A549 (cell line): ENCODE results near the gene KLHL22. TPM values are rescaled to one million over a fixed set of nuclear protein-coding genes. Genes with fewer than 3 reads are reported as not detected.
A peak's percentile ranks its signal among the peaks of the same experiment; 100 is the strongest.

Experiments used
- ATAC-seq, 2 experiments: fragments of 200-7000 bp in 1 of 2; fragments of >200 bp in 1 of 2; cut with Nextera tagmentation in 1 of 2; cut with Tn5 transposase in 1 of 2; 3 replicates each; pipeline versions ENCODE4 v1.8.0 to v1.9.1; 2018 to 2020; ENCODE audit warnings: mild to moderate bottlenecking in 1 of 2, moderate library complexity in 1 of 2
- CTCF ChIA-PET: fragments of 300-600 bp; sonication (Branson Sonifier 250); formaldehyde crosslinking; extraction: SDS; loops from one replicate; lab custom pipeline; 2021; ENCODE audit warnings: antibody characterized with exemption, inconsistent platforms; lab: Yijun Ruan, JAX
- POLR2A ChIA-PET: fragments of 350-600 bp; formaldehyde crosslinking; extraction: SDS; loops from one replicate; lab custom pipeline; 2021; ENCODE audit warnings: antibody characterized with exemption, inconsistent platforms; lab: Yijun Ruan, JAX
- DNase-seq, 2 experiments: peaks; one replicate each; pipeline versions ENCODE4 v3.0.0 to v3.0.0-alpha.2; 2011 to 2016; ENCODE audit warnings: low read depth in 1 of 2, low spot score in 1 of 2
- FAIRE-seq: peaks from 2 replicates; lab custom pipeline; 2011; peaks lifted over from hg19 to GRCh38; lab: Jason Lieb, UNC
- H3K27ac ChIP-seq, 2 experiments: fragments of >200 bp; sonication (Bioruptor Twin); formaldehyde crosslinking; 3 replicates each; pipeline ENCODE4 v1.5.1; 2016 to 2017
- H3K4me1 ChIP-seq: fragments of >200 bp; sonication (Bioruptor Twin); formaldehyde crosslinking; 3 replicates; pipeline ENCODE4 v1.6.1; 2016
- H3K4me2 ChIP-seq: fragments of >200 bp; sonication (Bioruptor Twin); formaldehyde crosslinking; 3 replicates; pipeline ENCODE4 v1.6.1; 2016
- H3K4me3 ChIP-seq: fragments of >200 bp; sonication (Bioruptor Twin); formaldehyde crosslinking; 3 replicates; pipeline ENCODE4 v1.5.1; 2016
- H3K9me3 ChIP-seq: fragments of >200 bp; sonication (Bioruptor Twin); formaldehyde crosslinking; 3 replicates; pipeline ENCODE4 v1.6.1; 2016
- BHLHE40 ChIP-seq: IDR thresholded peaks from 2 replicates; pipeline ENCODE4 v1.6.1; 2012; ENCODE audit warnings: low read depth, low read length, inconsistent platforms
- CBX8 ChIP-seq: fragments of 200-600 bp; sonication (generic); IDR thresholded peaks from 2 replicates; pipeline ENCODE4 v1.6.1; 2016
- EHMT2 ChIP-seq: fragments of 200-600 bp; sonication (generic); IDR thresholded peaks from 2 replicates; pipeline ENCODE4 v1.6.1; 2016; ENCODE audit warnings: antibody characterized with exemption, low read depth, mild to moderate bottlenecking, moderate library complexity
- HEYL ChIP-seq: fragments of 250-450 bp; sonication (Bioruptor Pico); IDR thresholded peaks from 2 replicates; pipeline ENCODE4 v1.8.0; 2021; ENCODE audit warnings: mild to moderate bottlenecking, moderate library complexity
- HOXB13 ChIP-seq: fragments of 250-450 bp; sonication (Bioruptor Pico); IDR thresholded peaks from 2 replicates; pipeline ENCODE4 v1.5.0; 2020; ENCODE audit warnings: low read depth, mild to moderate bottlenecking, moderate library complexity
- KDM1A ChIP-seq: fragments of 200-600 bp; sonication (generic); IDR thresholded peaks from 2 replicates; pipeline ENCODE4 v1.6.1; 2016; ENCODE audit warnings: low read depth, mild to moderate bottlenecking
- KDM5A ChIP-seq: fragments of 200-600 bp; sonication (generic); IDR thresholded peaks from 2 replicates; pipeline ENCODE4 v1.6.1; 2016; ENCODE audit warnings: antibody characterized with exemption, mild to moderate bottlenecking
- MAZ ChIP-seq: fragments of 150-350 bp; IDR thresholded peaks from 2 replicates; pipeline ENCODE4 v1.6.1; 2014; ENCODE audit warnings: antibody characterized with exemption, low read depth, low read length, borderline replicate concordance
- MYC ChIP-seq: IDR thresholded peaks from 2 replicates; pipeline ENCODE4 v1.6.1; 2012; ENCODE audit warnings: mild to moderate bottlenecking, inconsistent platforms, low read length, improper control_type of control experiment, borderline replicate concordance
- POLR2A ChIP-seq: IDR thresholded peaks from 2 replicates; pipeline ENCODE4 v1.6.1; 2012; ENCODE audit warnings: mild to moderate bottlenecking, low read length
- POLR2AphosphoS2 ChIP-seq: conservative IDR thresholded peaks from 2 replicates; pipeline ENCODE4 v1.6.1; 2012; ENCODE audit warnings: low read length, improper control_type of control experiment, inconsistent platforms
- RAD21 ChIP-seq, 2 experiments: fragments of >200 bp in 1 of 2; sonication (Bioruptor Twin) in 1 of 2; formaldehyde crosslinking in 1 of 2; IDR thresholded peaks in 1 of 2; conservative IDR thresholded peaks in 1 of 2; 2 replicates in 1 of 2; 3 replicates in 1 of 2; pipeline ENCODE4 v1.6.1; 2012 to 2018; ENCODE audit warnings: inconsistent platforms in 1 of 2
- RCOR1 ChIP-seq: fragments of 150-350 bp; IDR thresholded peaks from 2 replicates; pipeline ENCODE4 v1.6.1; 2014; ENCODE audit warnings: antibody characterized with exemption, low read length, low read depth
- TP53 ChIP-seq: fragments of 250-450 bp; sonication (Bioruptor Pico); IDR thresholded peaks from 2 replicates; pipeline ENCODE4 v1.5.0; 2021; ENCODE audit warnings: mild to moderate bottlenecking, moderate library complexity
- ZNF302 ChIP-seq: fragments of 250-450 bp; sonication (Bioruptor Pico); IDR thresholded peaks from 2 replicates; pipeline ENCODE4 v1.9.0; 2021; ENCODE audit warnings: inconsistent platforms, mild to moderate bottlenecking, moderate library complexity
- WGBS: methylation state at CpG from one replicate; pipeline ENCODE4 v1.1.6; 2017; ENCODE audit errors: missing lambda C conversion rate; 5-methylcytosine and 5-hydroxymethylcytosine counted together
- polyA plus RNA-seq, 4 experiments: library from polyadenylated mRNA; depleted of rRNA in 3 of 4; stranded (reverse); fragments of >200 nt; fragmentation: RNase III in 1 of 4; extraction: RNeasy Plus Mini Kit Qiagen cat#74134 plus additional on column Dnase treatment in 1 of 4; gene quantifications; 2 replicates in 3 of 4; 3 replicates in 1 of 4; pipeline ENCODE4 v1.2.3, GENCODE V29; 2011 to 2017
- TF ChIP-seq, protein P1 (sequence below): fragments of >200 bp; sonication (Bioruptor Twin); formaldehyde crosslinking; IDR thresholded peaks from 2 replicates; pipeline ENCODE4 v1.6.1; 2016
- TF ChIP-seq, protein P2 (sequence below): fragments of 250-450 bp; sonication (Bioruptor Pico); IDR thresholded peaks from 2 replicates; pipeline ENCODE4 v1.5.0; 2021; ENCODE audit warnings: mild to moderate bottlenecking, moderate library complexity, borderline replicate concordance
- TF ChIP-seq, protein P3 (sequence below): fragments of >200 bp; sonication (Bioruptor Twin); formaldehyde crosslinking; IDR thresholded peaks from 3 replicates; pipeline ENCODE4 v1.5.1; 2016

Gene KLHL22
- polyA plus RNA-seq, 2 of the 4 experiments (the other 2 are of a cell fraction): 11.7 TPM

DNA sequence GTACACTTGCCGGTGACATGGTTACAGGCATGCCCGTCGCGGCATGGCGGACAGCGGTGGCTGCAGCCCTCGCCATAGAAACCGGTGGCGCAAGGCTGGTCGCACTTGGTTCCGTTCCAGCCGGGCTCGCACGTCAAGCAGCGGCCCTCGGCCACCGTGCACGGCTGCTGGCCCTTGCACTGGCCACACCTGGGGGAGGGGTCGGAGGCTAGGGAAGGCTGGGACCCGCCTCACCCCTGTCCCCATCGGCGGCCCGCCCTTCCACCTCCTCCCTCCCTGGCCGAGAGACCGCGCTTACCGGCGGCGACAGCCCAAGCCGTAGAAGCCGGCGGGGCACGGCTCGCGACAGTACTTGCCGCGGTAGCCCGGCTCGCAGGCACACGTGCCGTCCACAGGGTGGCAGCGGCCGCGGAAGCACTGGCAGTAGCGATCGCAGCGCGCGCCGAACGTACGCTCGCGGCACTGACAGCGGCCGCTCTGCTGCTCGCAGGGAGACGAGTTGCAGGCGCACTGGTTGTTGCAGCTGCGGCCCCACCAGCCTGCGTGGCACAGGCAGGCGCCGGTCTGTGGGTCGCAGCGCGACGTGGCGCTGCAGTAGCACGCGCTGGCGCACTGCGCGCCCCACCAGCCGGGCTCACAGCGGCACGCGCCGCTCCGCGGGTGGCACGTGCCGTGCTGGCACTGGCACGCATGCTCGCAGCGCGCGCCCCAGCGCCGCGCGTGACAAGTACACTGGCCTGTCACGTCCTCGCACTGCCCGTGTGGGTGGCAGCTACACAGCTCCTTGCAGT is 64.7 kb downstream of the KLHL22 start (continued):
- no peak for TF ChIP-seq CBX8
- peak; percentile 63 for TF ChIP-seq BHLHE40
- no peak for TF ChIP-seq EHMT2
- no peak for TF ChIP-seq RCOR1

DNA sequence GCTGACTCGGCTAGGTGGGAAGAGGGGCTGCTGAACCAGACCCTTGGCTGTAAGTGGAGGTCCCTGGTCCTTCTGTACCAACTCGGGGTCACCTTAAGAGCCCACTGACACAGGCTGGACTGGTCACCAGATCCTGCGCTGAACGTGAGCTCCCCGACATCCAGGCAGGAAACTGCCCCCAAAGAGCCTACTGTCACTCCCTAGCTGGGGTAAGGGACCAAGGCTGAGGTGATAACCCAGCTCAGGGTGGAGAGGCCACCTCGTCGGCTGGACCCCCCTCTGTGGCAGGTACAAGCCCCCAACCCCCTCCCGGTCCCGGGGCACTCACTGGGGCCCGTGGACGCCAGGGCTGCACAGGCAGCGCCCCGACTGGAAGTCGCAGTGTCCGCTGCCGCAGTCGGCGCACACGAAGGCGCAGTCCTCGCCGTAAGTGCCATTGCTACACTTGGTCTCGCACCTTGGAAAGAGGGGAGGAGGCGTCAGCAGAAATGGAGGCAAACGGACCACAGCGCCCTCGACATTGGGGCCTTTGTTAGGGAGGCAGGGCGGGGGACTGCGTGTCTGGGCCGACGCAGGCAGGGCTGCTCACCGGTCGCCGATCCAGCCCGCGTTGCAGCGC is 65.4 kb downstream of the KLHL22 start:
- Histone ChIP-seq H3K9me3 (no peaks in the 10 kb centered on the region), H3K4me3 (peak overlapping the region; percentile 41)
- CTCF ChIA-PET: interaction anchor here (1.1 kb wide), 1 partner anchor 12 kb away, joined by 6 read pairs; no protein-coding TSS in a partner anchor
- no peak for DNase-seq
- WGBS: 62% methylated on average over 9 of the region's 37 CpGs
- TF ChIP-seq, protein P1, sequence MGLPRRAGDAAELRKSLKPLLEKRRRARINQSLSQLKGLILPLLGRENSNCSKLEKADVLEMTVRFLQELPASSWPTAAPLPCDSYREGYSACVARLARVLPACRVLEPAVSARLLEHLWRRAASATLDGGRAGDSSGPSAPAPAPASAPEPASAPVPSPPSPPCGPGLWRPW: no peak
- TF ChIP-seq, all 56 proteins: peak for 0
- POLR2A ChIA-PET: no interaction called here
- FAIRE-seq: no peak
- ATAC-seq: peak in 1 of 2 experiments; percentile 53; a peak in 3 of 6 replicates
- Histone ChIP-seq H3K27ac (peak overlapping the region in 1 of 2 experiments; percentile 55; a peak in 2 of 6 replicates), H3K4me2 (peak overlapping the region; percentile 99), H3K4me1 (peaks cover 5% of the 10 kb centered on the region; the same call in 1 of the 3 replicates)

DNA sequence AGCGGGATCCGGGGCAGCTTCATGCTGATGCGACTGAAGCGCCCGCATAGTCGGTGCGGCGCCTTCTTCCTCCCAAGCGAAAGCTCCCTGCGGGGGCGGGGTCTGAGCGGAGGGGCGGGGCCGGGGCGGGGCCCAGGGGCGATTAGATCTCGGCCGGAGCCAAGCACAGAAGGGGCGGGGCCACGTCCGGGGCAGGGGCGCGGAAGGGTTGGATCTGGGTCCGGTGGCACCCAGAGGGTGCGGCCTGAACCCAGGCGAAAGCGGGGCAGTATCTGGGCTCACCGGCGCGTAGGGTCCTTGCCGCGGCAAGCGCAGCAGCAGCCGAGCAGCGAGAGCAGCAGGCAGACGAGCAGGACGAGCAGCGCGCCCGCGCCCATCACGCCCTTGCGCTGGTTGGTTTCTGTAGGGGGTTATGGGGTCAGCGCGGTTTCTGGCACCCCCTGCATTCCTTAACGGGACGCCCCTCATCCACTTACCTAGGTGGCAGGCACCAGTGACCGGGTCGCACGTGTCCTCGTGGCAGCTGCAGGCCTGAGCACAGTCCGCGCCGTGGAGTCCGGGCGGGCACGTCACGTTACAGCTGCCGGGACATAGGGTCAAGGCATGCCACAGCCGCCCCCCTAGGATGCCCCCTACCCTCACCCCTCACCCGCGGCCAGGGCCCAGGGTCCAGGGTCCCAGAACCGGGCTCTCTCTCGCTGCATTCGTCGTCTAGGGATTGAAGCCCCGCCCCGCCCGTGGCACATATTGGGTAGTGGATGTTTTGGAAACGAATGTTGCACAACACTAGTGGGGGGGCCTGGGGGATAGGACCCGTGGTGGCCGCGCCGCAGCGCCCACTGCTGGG is 66.1 kb downstream of the KLHL22 start:
- CTCF ChIA-PET: interaction anchor here (0.6 to 1.1 kb wide), 3 partner anchors 11 to 1134 kb away, joined by 3 to 6 read pairs (median 4); no protein-coding TSS in a partner anchor
- Histone ChIP-seq H3K27ac (no peak overlapping the region), H3K4me2 (no peak overlapping the region; the same call in 2 of the 3 replicates), H3K4me1 (peaks cover 5% of the 10 kb centered on the region; the same call in 1 of the 3 replicates), H3K9me3 (no peaks in the 10 kb centered on the region), H3K4me3 (no peak overlapping the region)
- no peak for TF ChIP-seq MYC
- TF ChIP-seq KDM5A: no peak
- TF ChIP-seq, protein P2, sequence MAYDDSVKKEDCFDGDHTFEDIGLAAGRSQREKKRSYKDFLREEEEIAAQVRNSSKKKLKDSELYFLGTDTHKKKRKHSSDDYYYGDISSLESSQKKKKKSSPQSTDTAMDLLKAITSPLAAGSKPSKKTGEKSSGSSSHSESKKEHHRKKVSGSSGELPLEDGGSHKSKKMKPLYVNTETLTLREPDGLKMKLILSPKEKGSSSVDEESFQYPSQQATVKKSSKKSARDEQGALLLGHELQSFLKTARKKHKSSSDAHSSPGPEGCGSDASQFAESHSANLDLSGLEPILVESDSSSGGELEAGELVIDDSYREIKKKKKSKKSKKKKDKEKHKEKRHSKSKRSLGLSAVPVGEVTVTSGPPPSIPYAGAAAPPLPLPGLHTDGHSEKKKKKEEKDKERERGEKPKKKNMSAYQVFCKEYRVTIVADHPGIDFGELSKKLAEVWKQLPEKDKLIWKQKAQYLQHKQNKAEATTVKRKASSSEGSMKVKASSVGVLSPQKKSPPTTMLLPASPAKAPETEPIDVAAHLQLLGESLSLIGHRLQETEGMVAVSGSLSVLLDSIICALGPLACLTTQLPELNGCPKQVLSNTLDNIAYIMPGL (CRISPR knock-in tag): no peak
- no peak for TF ChIP-seq KDM1A
- TF ChIP-seq POLR2A: no peak
- TF ChIP-seq TP53 (CRISPR knock-in tag): no peak
- no peak for TF ChIP-seq HOXB13
- TF ChIP-seq ZNF302: no peak
- TF ChIP-seq MAZ: no peak
- TF ChIP-seq RAD21 (conservative IDR thresholded peaks at IDR 0.05 in 1 of 2, IDR thresholded peaks at IDR 0.05 in 1 of 2): no peak
- no peak for TF ChIP-seq HEYL (CRISPR knock-in tag)
- TF ChIP-seq, protein P3, sequence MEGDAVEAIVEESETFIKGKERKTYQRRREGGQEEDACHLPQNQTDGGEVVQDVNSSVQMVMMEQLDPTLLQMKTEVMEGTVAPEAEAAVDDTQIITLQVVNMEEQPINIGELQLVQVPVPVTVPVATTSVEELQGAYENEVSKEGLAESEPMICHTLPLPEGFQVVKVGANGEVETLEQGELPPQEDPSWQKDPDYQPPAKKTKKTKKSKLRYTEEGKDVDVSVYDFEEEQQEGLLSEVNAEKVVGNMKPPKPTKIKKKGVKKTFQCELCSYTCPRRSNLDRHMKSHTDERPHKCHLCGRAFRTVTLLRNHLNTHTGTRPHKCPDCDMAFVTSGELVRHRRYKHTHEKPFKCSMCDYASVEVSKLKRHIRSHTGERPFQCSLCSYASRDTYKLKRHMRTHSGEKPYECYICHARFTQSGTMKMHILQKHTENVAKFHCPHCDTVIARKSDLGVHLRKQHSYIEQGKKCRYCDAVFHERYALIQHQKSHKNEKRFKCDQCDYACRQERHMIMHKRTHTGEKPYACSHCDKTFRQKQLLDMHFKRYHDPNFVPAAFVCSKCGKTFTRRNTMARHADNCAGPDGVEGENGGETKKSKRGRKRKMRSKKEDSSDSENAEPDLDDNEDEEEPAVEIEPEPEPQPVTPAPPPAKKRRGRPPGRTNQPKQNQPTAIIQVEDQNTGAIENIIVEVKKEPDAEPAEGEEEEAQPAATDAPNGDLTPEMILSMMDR: no peak
- TF ChIP-seq POLR2AphosphoS2: no peak
- FAIRE-seq (no peak), DNase-seq (no peak), ATAC-seq (no peak)
- POLR2A ChIA-PET: interaction anchor here (1.2 kb wide), 1 partner anchor 11 kb away, joined by 4 read pairs; no protein-coding TSS in a partner anchor
- WGBS: 86% methylated on average over 32 of the region's 75 CpGs
